Astrocyte (in vitro differentiated cells and primary cell): ENCODE results near the gene OMD. TPM values are rescaled to one million over a fixed set of nuclear protein-coding genes. Genes with fewer than 3 reads are reported as not detected.

Source experiments
- DNase-seq: peaks from one replicate; pipeline ENCODE4 v3.0.0-alpha.2; 2010; ENCODE audit warnings: low read depth
- FAIRE-seq: peaks from 2 replicates; lab custom pipeline; 2011; peaks lifted over from hg19 to GRCh38; lab: Jason Lieb, UNC
- H2AFZ ChIP-seq: 2 replicates; pipeline ENCODE4 v1.6.0; 2012; ENCODE audit warnings: low read depth, low read length, inconsistent platforms
- H3K27ac ChIP-seq: 2 replicates; pipeline ENCODE4 v1.5.1; 2011; ENCODE audit warnings: low read depth, low read length, inconsistent platforms
- H3K27me3 ChIP-seq: 2 replicates; pipeline ENCODE4 v1.6.0; 2011; ENCODE audit warnings: low read length, inconsistent platforms; ENCODE audit not compliant: insufficient read depth
- H3K36me3 ChIP-seq: 2 replicates; pipeline ENCODE4 v1.5.1; 2011; ENCODE audit warnings: low read length, inconsistent platforms; ENCODE audit not compliant: insufficient read depth
- H3K4me1 ChIP-seq: 2 replicates; pipeline ENCODE4 v1.5.1; 2011; ENCODE audit warnings: low read length, inconsistent platforms; ENCODE audit not compliant: insufficient read depth
- H3K4me2 ChIP-seq: 2 replicates; pipeline ENCODE4 v1.6.0; 2012; ENCODE audit warnings: low read length, inconsistent platforms
- H3K4me3 ChIP-seq: 2 replicates; pipeline ENCODE4 v1.5.1; 2011; ENCODE audit warnings: low read depth, mild to moderate bottlenecking, low read length, inconsistent platforms; ENCODE audit not compliant: insufficient read depth
- H3K79me2 ChIP-seq: 2 replicates; pipeline ENCODE4 v1.6.0; 2012; ENCODE audit warnings: mild to moderate bottlenecking, low read length, inconsistent platforms; ENCODE audit not compliant: insufficient read depth
- H3K9ac ChIP-seq: 2 replicates; pipeline ENCODE4 v1.6.0; 2012; ENCODE audit warnings: mild to moderate bottlenecking, low read length, inconsistent platforms
- H3K9me3 ChIP-seq: 2 replicates; pipeline ENCODE4 v1.5.1; 2012; ENCODE audit warnings: low read depth, mild to moderate bottlenecking, low read length, inconsistent platforms; ENCODE audit not compliant: insufficient read depth
- H4K20me1 ChIP-seq: 2 replicates; pipeline ENCODE4 v1.6.0; 2012; ENCODE audit warnings: low read length, inconsistent platforms; ENCODE audit not compliant: insufficient read depth
- H3K27ac Mint-ChIP-seq: one replicate; pipeline ENCODE4 v1.8.0; 2021; ENCODE audit warnings: mild to moderate bottlenecking, mixed read lengths; ENCODE audit not compliant: unreplicated experiment
- H3K27me3 Mint-ChIP-seq: one replicate; pipeline ENCODE4 v1.8.0; 2021; ENCODE audit warnings: low read depth, mixed read lengths; ENCODE audit not compliant: unreplicated experiment
- H3K36me3 Mint-ChIP-seq: one replicate; pipeline ENCODE4 v1.8.0; 2021; ENCODE audit warnings: low read depth, mixed read lengths; ENCODE audit not compliant: unreplicated experiment
- H3K4me1 Mint-ChIP-seq: one replicate; pipeline ENCODE4 v1.8.0; 2021; ENCODE audit warnings: low read depth, mixed read lengths; ENCODE audit not compliant: unreplicated experiment
- H3K4me3 Mint-ChIP-seq: one replicate; pipeline ENCODE4 v1.8.0; 2021; ENCODE audit warnings: mild to moderate bottlenecking, moderate library complexity, mixed read lengths; ENCODE audit not compliant: unreplicated experiment
- H3K9me3 Mint-ChIP-seq: one replicate; pipeline ENCODE4 v1.8.0; 2021; ENCODE audit warnings: mild to moderate bottlenecking, mixed read lengths; ENCODE audit not compliant: unreplicated experiment
- CTCF ChIP-seq: IDR thresholded peaks from 2 replicates; pipeline ENCODE4 v1.5.1; 2011; ENCODE audit warnings: low read depth, mild to moderate bottlenecking, inconsistent platforms, low read length, moderate library complexity; ENCODE audit not compliant: insufficient read depth
- EZH2 ChIP-seq: IDR thresholded peaks from 2 replicates; pipeline ENCODE4 v1.6.1; 2012; ENCODE audit warnings: mild to moderate bottlenecking, low read length, inconsistent platforms; ENCODE audit not compliant: insufficient read depth
- total RNA-seq: library from RNA; stranded (reverse); gene quantifications from 2 replicates; pipeline ENCODE4 v1.2.1, GENCODE V29; 2021

OMD gene
- total RNA-seq, 1 donor from 2014 or later, result not detected

DNA sequence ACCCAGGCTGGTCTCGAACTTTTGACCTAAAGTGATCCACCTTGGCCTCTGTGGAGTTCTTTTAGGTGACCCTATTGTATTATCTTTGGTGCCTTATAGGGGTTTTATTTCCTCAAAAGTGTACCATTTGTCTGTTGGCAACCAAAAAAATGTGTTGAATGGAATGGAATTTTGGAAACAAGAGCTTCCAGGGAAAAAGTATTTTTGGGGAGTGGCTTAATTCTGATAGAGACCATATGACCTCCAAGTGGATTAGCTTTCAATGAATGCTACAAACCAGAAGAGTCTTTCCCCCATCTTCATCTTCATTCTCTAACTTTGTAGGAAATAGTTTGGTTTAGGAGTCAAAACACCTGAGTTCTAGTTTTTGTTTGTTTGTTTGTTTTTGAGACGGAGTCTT is 16.5 kb downstream of the OMD start:
- no peak overlapping the region for H3K27ac Mint-ChIP-seq
- peaks cover 4% of the 10 kb centered on the region for H3K4me1 ChIP-seq
- no peak overlapping the region for H3K4me2 ChIP-seq
- H3K27me3 Mint-ChIP-seq, result no peaks in the 10 kb centered on the region
- H3K4me3 ChIP-seq, result no peak overlapping the region
- H3K36me3 Mint-ChIP-seq, result no peaks in the 10 kb centered on the region
- H3K9ac ChIP-seq, result no peak overlapping the region
- H3K79me2 ChIP-seq, result no peaks in the 10 kb centered on the region
- FAIRE-seq, result no peak
- H4K20me1 ChIP-seq, result no peaks in the 10 kb centered on the region
- no peaks in the 10 kb centered on the region for H3K9me3 Mint-ChIP-seq
- H3K9me3 ChIP-seq, result no peaks in the 10 kb centered on the region
- DNase-seq, result no peak
- no peaks in the 10 kb centered on the region for H3K27me3 ChIP-seq
- H3K27ac ChIP-seq, result no peak overlapping the region
- H3K4me1 Mint-ChIP-seq, result peaks cover 7% of the 10 kb centered on the region
- H2AFZ ChIP-seq, result no peak overlapping the region
- H3K36me3 ChIP-seq, result no peaks in the 10 kb centered on the region
- H3K4me3 Mint-ChIP-seq, result no peak overlapping the region
- TF ChIP-seq CTCF, result no peak
- no peak for TF ChIP-seq EZH2

DNA sequence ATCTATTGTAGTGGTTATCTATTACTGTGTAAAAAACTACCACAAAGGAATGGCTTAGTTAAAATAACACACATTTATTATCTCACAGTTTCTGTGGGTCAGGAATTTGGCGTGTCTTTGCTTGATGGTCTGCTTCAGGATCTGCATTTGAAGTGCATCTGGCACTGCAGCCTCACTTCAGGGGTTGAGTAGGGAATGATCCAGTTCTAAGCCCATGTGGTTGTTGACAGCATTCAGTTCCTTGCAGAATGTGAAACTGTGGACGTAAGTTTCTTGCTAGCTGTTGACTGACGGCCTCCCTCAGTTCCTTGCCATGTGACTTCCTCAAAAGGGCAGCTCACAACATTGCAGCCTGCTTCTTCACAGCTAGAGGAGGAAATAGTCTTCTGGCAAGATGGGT is 17.8 kb downstream of the OMD start:
- Mint-ChIP-seq H3K27ac (no peak overlapping the region), H3K9me3 (no peaks in the 10 kb centered on the region), H3K27me3 (no peaks in the 10 kb centered on the region), H3K36me3 (no peaks in the 10 kb centered on the region), H3K4me3 (no peak overlapping the region), H3K4me1 (peaks cover 7% of the 10 kb centered on the region)
- DNase-seq (peak; percentile 49), FAIRE-seq (no peak)
- Histone ChIP-seq H3K4me1 (peaks cover 4% of the 10 kb centered on the region), H3K9me3 (no peaks in the 10 kb centered on the region), H3K27me3 (no peaks in the 10 kb centered on the region), H3K4me2 (no peak overlapping the region), H3K4me3 (no peak overlapping the region), H3K79me2 (no peaks in the 10 kb centered on the region), H2AFZ (no peak overlapping the region), H3K9ac (no peak overlapping the region), H3K27ac (no peak overlapping the region), H3K36me3 (no peaks in the 10 kb centered on the region), H4K20me1 (no peaks in the 10 kb centered on the region)
- TF ChIP-seq EZH2 (no peak), CTCF (no peak)

- TF ChIP-seq CTCF, result no peak
- TF ChIP-seq EZH2, result no peak
- H3K4me3 ChIP-seq, result no peak overlapping the region
- DNase-seq (no peak), FAIRE-seq (no peak)
- H3K27me3 ChIP-seq, result no peaks in the 10 kb centered on the region
- Mint-ChIP-seq H3K27me3 (no peaks in the 10 kb centered on the region), H3K4me3 (no peak overlapping the region), H3K9me3 (no peaks in the 10 kb centered on the region), H3K4me1 (peaks cover 7% of the 10 kb centered on the region), H3K27ac (no peak overlapping the region), H3K36me3 (no peaks in the 10 kb centered on the region)
- H3K4me1 ChIP-seq, result peaks cover 4% of the 10 kb centered on the region
- no peaks in the 10 kb centered on the region for H3K9me3 ChIP-seq
- no peak overlapping the region for H3K27ac ChIP-seq
- no peak overlapping the region for H3K4me2 ChIP-seq
- H3K36me3 ChIP-seq, result no peaks in the 10 kb centered on the region
- no peak overlapping the region for H3K9ac ChIP-seq
- H4K20me1 ChIP-seq, result no peaks in the 10 kb centered on the region
- no peak overlapping the region for H2AFZ ChIP-seq
- no peaks in the 10 kb centered on the region for H3K79me2 ChIP-seq
These were observed 18.5 kb downstream of the OMD start for GRCh38 chr9:92405818-92406217.
